Subcutaneous abdominal adipose tissue (tissue), 5 donors: ENCODE results near the gene MITF.

Experiments
- H3K27ac ChIP-seq: one replicate; pipeline ENCODE4 v1.7.0; 2013; ENCODE audit warnings: low read depth, mild to moderate bottlenecking, inconsistent platforms, low read length, moderate library complexity
- H3K27me3 ChIP-seq, 5 donors: one replicate each; pipeline ENCODE4 v1.7.0; 2013; ENCODE audit warnings: low read length in 5 of 5, inconsistent platforms in 1 of 5; ENCODE audit not compliant: control insufficient read depth in 5 of 5, insufficient read depth in 4 of 5
- H3K36me3 ChIP-seq, 5 donors: one replicate each; pipeline ENCODE4 v1.7.0; 2013; ENCODE audit warnings: low read length in 5 of 5; ENCODE audit not compliant: control insufficient read depth in 5 of 5, insufficient read depth in 5 of 5
- H3K4me1 ChIP-seq, 5 donors: one replicate each; pipeline ENCODE4 v1.7.0; 2013; ENCODE audit warnings: low read length in 5 of 5, mild to moderate bottlenecking in 3 of 5, moderate library complexity in 1 of 5; ENCODE audit not compliant: control insufficient read depth in 5 of 5, insufficient read depth in 5 of 5
- H3K4me3 ChIP-seq, 5 donors: one replicate each; pipeline ENCODE4 v1.7.0; 2013; ENCODE audit warnings: low read length in 5 of 5, low read depth in 1 of 5
- H3K9ac ChIP-seq, 5 donors: one replicate each; pipeline ENCODE4 v1.7.0; 2013; ENCODE audit warnings: low read length in 5 of 5, mild to moderate bottlenecking in 4 of 5, moderate library complexity in 3 of 5
- H3K9me3 ChIP-seq, 5 donors: one replicate each; pipeline ENCODE4 v1.7.0; 2013; ENCODE audit warnings: low read length in 5 of 5; ENCODE audit not compliant: control insufficient read depth in 5 of 5
- donor health status: healthy.
- donor health status: healthy.
- donor health status: healthy.
- donor health status: healthy.
- donor health status: healthy.

MITF gene

DNA sequence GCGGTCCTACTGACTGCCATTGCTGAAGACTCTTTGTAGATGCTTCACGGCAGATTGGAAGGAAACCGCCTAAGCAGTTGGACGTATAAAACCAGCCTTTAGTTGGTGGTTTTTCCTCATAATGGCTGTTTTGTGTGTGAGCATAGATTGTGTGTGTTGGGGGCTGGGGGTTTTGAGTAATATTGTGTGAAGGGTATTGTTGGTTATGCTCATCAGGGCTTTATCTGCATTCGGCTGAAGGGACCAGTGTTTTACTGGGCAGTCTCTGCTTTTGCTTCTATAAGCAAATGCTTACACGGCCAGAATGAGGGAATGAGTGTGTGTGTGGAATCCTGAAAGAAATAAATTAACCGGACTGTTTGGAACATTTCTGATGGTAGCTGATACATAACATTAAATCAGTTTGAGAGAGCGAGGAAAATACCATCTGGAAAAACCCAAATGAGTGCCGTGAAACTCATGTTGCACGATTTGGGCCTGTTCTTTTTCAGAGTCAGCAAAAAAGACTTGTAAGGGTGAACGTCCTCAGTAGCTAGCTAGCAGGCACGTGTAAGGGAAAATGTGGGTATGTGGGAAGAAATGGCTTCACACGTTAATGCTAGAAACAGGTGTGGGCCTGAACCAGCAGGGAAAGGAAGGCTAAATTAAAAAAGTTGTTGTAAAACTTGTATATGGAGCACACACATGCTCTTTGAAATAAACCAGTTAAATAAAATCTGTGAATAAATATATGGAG, 1.9 kb downstream of the MITF start:
- peak overlapping the region in 4 of 5 donors; percentile 79 to 93 (median 84) for H3K9ac ChIP-seq
- peak overlapping the region; percentile 85 for H3K27ac ChIP-seq
- peak overlapping the region; percentile 74 to 94 (median 83) for H3K4me3 ChIP-seq
- no peaks in the 10 kb centered on the region for H3K27me3 ChIP-seq
- peaks cover 0 to 73% (median 44%) of the 10 kb centered on the region in 5 donors for H3K4me1 ChIP-seq
- no peaks in the 10 kb centered on the region for H3K36me3 ChIP-seq
- H3K9me3 ChIP-seq = no peaks in the 10 kb centered on the region

DNA sequence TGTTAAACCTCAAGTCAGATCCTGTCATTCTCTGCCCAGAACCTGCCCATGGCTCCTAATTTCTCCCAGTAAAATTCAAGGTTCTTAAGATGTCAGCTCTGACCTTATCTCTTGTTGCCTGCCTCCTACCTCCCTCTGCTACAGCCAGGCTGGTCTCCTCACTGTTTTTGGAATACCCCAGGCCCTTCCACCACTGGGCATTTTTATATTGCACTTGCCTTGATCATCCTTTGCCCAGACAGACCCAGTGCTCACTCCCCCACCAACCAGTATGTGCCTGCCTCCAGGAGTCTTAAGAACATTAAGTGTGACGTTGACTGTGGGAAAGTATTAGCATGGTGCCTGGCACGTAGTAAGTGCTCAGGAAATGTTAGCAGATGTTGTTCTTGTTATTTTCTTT, 3.1 kb downstream of the MITF start:
- Histone ChIP-seq H3K4me1 (peaks cover 0 to 81% (median 53%) of the 10 kb centered on the region in 5 donors), H3K27me3 (no peaks in the 10 kb centered on the region), H3K9ac (no peak overlapping the region)

DNA sequence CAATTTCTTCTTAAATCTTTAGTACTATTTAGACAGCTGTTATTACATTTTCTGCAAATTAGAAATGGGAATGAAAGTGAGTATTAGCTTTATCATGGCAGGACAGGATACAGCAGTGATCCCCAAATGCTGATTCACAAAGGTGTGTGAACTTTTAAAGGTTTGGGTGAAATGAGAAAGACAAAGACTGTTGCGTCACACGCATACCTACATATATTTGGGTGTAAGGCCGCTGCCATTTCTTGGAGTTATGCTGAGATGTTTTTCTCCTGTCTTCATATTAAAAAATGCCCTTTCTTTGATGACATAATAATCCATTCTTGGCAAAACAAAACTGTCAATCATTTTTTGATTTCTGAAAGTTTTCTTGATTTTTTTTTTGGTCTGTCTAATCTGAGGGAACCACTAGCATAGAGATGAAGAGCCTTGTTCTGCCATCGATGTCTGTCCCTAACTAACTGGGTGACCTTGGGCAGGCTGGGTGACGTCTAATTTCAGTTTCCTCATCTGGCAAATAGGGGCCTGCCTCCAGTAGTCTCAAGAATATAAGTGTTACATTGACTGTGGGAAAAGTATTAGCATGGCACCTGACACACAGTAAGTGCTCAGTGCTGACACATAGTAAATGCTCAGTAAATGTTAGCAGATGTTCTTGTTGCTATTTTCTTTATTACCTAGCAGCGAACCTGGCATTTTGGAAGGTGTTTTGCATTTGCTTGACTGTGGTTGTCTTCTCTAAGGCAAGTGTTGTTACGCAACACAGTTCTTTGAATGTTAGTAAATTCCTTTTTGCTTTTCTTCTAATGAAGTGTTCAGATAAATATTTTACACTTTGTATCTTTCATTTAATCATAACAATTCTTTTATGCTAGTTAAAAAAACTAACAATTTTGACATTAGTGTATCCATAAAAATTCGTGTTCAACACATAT, 5.0 kb downstream of the MITF start:
- H3K4me1 ChIP-seq = peaks cover 0 to 79% (median 56%) of the 10 kb centered on the region in 5 donors
- H3K36me3 ChIP-seq = no peaks in the 10 kb centered on the region

More for the DNA sequence above, 3.1 kb downstream of the MITF start:
- Histone ChIP-seq H3K36me3 (no peaks in the 10 kb centered on the region), H3K27ac (peak overlapping the region; percentile 85), H3K9me3 (no peaks in the 10 kb centered on the region), H3K4me3 (no peak overlapping the region)

DNA sequence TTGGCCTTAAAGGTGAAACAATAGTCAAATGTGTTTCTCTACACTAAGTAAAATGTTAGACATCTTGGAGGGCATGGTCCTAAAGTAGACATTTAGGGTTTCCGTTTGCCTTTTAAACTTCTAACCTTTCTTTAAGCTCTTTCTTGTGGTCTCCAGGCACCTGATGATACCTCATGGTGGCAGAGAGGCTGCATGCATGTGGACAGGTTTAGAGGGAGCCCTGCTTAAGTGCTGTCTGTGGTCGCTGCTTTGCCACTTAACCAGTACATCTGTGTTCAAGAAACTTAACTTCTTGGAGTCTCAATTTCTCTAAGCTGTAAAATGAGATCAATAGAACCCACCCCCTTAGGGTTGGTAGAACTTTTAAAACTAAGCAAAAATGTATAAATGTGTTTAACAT, 6.2 kb downstream of the MITF start:
- Histone ChIP-seq H3K4me3 (peak overlapping the region in 1 of 5 donors; percentile 37), H3K9me3 (no peaks in the 10 kb centered on the region), H3K4me1 (peaks cover 0 to 75% (median 49%) of the 10 kb centered on the region in 5 donors), H3K27ac (no peak overlapping the region), H3K9ac (no peak overlapping the region), H3K27me3 (no peaks in the 10 kb centered on the region), H3K36me3 (no peaks in the 10 kb centered on the region)

More for the DNA sequence above, 5.0 kb downstream of the MITF start:
- Histone ChIP-seq H3K4me3 (no peak overlapping the region), H3K27ac (peak overlapping the region; percentile 37), H3K27me3 (no peaks in the 10 kb centered on the region), H3K9ac (no peak overlapping the region), H3K9me3 (no peaks in the 10 kb centered on the region)

DNA sequence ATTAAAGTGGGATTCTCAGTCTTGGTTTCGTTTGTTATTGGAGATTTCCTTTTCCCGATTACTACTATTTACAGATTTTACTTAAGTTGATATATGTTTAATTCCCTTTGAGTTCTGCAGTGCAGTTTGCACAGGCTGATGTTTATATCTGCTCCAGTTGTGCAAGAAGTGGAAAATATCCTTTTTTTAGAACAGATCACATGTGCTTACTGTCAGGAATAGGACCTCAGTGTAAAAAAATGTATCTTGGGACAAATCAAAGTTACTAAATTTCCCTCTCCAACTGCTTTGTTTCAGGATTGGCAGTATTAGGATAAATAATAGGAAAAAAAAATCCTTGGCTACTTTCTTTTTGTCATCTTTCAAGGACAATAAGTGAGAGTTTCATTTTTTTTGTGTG, 6.9 kb downstream of the MITF start:
- no peak overlapping the region for H3K9ac ChIP-seq
- H3K36me3 ChIP-seq = no peaks in the 10 kb centered on the region
- no peaks in the 10 kb centered on the region for H3K9me3 ChIP-seq
- H3K4me3 ChIP-seq = peak overlapping the region in 1 of 5 donors; percentile 37
- H3K27me3 ChIP-seq = no peaks in the 10 kb centered on the region
- H3K4me1 ChIP-seq = peaks cover 0 to 75% (median 49%) of the 10 kb centered on the region in 5 donors
- peak overlapping the region; percentile 6 for H3K27ac ChIP-seq

DNA sequence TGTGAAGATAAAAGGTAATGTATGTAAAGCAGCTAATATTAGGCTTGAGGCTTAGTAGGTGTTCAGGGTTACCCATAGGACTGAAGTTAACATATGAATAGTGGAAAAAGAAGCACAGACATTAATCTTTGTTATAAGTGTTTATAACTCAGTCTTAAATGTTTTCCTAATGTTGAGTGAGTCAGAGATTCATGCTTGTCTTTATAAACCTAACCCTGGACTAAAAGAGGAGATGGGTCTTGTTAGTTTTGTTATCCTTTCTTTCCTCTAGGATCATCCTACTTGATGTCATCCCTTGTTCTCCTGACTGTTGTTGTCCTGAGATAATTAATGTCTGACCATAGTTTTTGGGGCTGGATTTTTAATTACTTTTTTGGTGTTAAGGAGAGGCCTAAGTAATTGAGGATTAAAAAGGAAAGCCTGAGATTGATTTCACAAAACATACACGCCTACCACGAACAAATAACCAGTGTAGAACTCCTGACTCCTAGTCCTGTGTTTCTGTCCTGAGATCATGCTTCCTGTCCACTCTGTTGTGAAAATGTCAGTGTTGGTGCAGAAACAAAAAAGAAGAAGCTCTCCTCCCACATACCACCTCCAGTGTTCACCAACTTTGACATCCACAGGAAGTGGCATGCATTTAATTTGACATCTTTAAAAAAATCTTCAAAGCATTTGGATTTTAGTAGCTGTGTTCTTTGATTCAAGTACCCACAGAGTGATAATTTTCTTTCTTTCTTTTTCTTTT, 8.4 kb downstream of the MITF start:
- H3K9ac ChIP-seq = no peak overlapping the region
- no peaks in the 10 kb centered on the region for H3K27me3 ChIP-seq
- H3K4me1 ChIP-seq = peaks cover 0 to 74% (median 59%) of the 10 kb centered on the region in 5 donors
- H3K36me3 ChIP-seq = no peaks in the 10 kb centered on the region
- H3K27ac ChIP-seq = peak overlapping the region; percentile 6
- H3K4me3 ChIP-seq = no peak overlapping the region
- no peaks in the 10 kb centered on the region for H3K9me3 ChIP-seq

DNA sequence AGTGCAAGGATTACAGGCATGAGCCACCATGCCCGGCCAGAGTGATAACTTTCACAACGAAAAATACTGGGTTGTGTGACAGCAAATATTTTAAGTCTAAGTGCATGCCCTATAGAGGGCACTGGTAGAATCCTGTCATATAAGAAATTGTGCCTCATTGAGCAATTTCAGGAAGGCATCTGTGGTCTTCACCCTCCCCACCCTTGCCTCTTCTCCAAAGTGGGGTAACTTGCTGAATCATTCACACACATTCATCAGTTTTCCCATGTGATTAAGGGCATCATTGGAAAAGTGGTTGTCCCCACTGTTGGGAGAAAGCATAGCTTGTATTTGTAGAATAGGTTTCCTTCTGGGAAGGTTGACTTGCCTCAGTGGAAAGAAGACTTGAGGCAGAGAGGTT, 9.2 kb downstream of the MITF start:
- Histone ChIP-seq H3K9me3 (peaks cover 0 to 4% (median 0%) of the 10 kb centered on the region in 5 donors), H3K36me3 (no peaks in the 10 kb centered on the region), H3K27me3 (no peaks in the 10 kb centered on the region), H3K27ac (no peak overlapping the region), H3K4me1 (peaks cover 0 to 73% (median 63%) of the 10 kb centered on the region in 5 donors), H3K4me3 (no peak overlapping the region), H3K9ac (no peak overlapping the region)

DNA sequence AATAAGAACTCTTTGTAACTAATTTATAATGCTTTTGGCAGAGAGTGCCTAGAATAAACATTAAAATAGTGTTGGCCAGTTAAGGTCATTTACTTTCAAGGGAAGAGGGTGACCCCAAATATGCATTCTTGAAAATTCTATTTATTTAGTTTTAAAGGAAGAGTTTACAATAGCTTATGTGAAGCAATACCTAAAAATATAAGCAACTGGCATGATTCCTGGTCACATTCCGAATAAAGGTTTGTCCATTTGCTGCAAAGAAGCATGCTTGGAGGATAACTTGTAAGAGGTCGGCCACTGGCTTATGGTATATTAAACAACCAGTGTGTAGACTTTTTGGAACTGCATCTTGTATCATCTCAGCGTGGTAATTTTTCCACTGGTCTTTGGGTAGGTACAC, 10.2 kb downstream of the MITF start:
- Histone ChIP-seq H3K4me1 (peaks cover 0 to 64% (median 58%) of the 10 kb centered on the region in 5 donors), H3K4me3 (no peak overlapping the region), H3K27ac (no peak overlapping the region)

DNA sequence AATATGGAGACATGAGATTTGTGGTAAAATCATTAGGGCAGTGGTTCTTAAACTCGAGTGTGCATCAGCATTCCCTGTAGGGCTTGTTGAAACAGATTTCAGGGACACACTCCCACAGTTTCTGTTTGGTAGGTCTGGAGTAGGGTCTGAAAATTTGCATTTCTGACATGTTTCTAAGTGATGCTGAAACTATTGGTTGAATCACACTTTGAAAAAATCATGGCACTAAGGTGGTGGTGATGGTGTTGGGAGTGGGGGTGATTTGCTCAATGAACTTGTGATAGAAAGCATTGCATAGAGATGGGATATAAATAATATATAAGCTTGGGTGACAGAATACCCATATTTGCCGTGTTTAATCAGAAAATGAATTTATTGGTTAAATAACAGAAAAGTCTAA, 11.3 kb downstream of the MITF start:
- H3K9me3 ChIP-seq = peaks cover 0 to 4% (median 0%) of the 10 kb centered on the region in 5 donors
- no peak overlapping the region for H3K9ac ChIP-seq
- H3K27me3 ChIP-seq = no peaks in the 10 kb centered on the region
- H3K36me3 ChIP-seq = no peaks in the 10 kb centered on the region
- peaks cover 0 to 55% (median 50%) of the 10 kb centered on the region in 5 donors for H3K4me1 ChIP-seq
- H3K4me3 ChIP-seq = no peak overlapping the region
- peak overlapping the region; percentile 47 for H3K27ac ChIP-seq

More for the DNA sequence above, 10.2 kb downstream of the MITF start:
- Histone ChIP-seq H3K27me3 (no peaks in the 10 kb centered on the region), H3K9ac (no peak overlapping the region), H3K9me3 (peaks cover 0 to 4% (median 0%) of the 10 kb centered on the region in 5 donors), H3K36me3 (no peaks in the 10 kb centered on the region)
